Heart left ventricle (tissue), 13 donors: Measurements from ENCODE around the gene NAPEPLD.

ENCODE experiments used
- POLR2A ChIP-seq, 2 donors: fragments of 450-650 bp; IDR thresholded peaks; one replicate each; pipeline ENCODE4 v1.6.1; 2017; ENCODE audit warnings: antibody characterized with exemption in 2 of 2, mild to moderate bottlenecking in 2 of 2, moderate library complexity in 2 of 2
- TF ChIP-seq, protein P1 (sequence below), 12 donors: fragments of 200-600 bp; sonication (generic) in 4 of 12; IDR thresholded peaks; one replicate each; pipeline versions ENCODE4 v1.5.0 to v1.8.0; 2018 to 2022; ENCODE audit warnings: antibody characterized with exemption in 12 of 12, mild to moderate bottlenecking in 5 of 12
- donor health status: ischemic (EF 13 %, LVEDD 7.1; RV severe dilation, severe dysfunction).
- donor health status: DM: no; HTN: yes; CAD: no.
- donor health status: DM: no; HTN: no; CAD: no.
- donor health status: ischemic (EF 25% LVEDD 6.9; RV normal size, moderate dysfunction).
- donor health status: ischemic (EF 25% LVEDD 5.7; RV mildly dilated, moderate dysfunction).
- donor health status: ischemic (EF 35%, LVEDD 5.7; RV mildly dilated, moderate dysfunction).
- donor health status: nonischemic (EF 11% LVEDD 7.7; RV severe dilation, severe dysfunction).
- donor health status: DM: yes; HTN: yes; CAD: no.
- donor health status: PGD.
- donor health status: ischemic (EF 29% LVEDD 5.4; RV normal size, mild dysfunction).
- donor health status: nonischemic (EF 23%, LVEDD 6.1; RV moderate dilation, normal function).

DNA sequence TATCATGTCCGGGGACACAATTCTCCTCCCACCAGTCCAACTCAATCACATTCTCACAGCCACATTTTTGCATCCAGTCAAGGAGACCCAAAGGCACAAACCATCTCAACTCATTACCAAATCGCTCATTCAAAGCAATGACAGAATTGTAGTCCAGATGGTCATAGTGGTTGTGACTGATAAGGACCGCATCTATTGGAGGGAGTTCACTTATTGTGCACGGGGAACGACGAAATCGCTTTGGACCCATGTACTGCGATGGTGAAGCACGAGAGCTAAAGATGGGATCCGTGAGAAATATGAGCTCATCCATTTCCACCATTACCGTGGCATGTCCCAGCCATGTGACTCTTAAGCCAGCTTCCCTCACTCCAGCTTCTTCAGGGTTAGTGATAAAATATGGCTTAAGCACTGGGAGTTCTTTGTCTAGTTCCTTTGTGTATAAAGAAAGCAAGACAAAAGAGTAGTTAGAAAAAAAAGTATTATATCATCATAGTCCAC, 29.1 kb downstream of the NAPEPLD start:
- TF ChIP-seq, protein P1, sequence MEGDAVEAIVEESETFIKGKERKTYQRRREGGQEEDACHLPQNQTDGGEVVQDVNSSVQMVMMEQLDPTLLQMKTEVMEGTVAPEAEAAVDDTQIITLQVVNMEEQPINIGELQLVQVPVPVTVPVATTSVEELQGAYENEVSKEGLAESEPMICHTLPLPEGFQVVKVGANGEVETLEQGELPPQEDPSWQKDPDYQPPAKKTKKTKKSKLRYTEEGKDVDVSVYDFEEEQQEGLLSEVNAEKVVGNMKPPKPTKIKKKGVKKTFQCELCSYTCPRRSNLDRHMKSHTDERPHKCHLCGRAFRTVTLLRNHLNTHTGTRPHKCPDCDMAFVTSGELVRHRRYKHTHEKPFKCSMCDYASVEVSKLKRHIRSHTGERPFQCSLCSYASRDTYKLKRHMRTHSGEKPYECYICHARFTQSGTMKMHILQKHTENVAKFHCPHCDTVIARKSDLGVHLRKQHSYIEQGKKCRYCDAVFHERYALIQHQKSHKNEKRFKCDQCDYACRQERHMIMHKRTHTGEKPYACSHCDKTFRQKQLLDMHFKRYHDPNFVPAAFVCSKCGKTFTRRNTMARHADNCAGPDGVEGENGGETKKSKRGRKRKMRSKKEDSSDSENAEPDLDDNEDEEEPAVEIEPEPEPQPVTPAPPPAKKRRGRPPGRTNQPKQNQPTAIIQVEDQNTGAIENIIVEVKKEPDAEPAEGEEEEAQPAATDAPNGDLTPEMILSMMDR (IDR thresholded peaks at IDR 0.05) = no peak
- no peak for TF ChIP-seq POLR2A (IDR thresholded peaks at IDR 0.05)
